Spinal cord (tissue), 10 donors: Measurements from ENCODE around the gene DLD. TPM values are rescaled to one million over a fixed set of nuclear protein-coding genes. Genes with fewer than 3 reads are reported as not detected.
A peak's percentile ranks its signal among the peaks of the same experiment; 100 is the strongest.

Experiments used
- DNase-seq, 6 donors: peaks; one replicate each; pipeline versions ENCODE4 v3.0.0 to v3.0.0-alpha.2; 2013 to 2015; ENCODE audit warnings: low spot score in 6 of 6, low read depth in 4 of 6
- H3K27ac ChIP-seq: one replicate; pipeline ENCODE4 v1.5.1; 2013; ENCODE audit warnings: low read depth, low read length, control low read depth
- H3K27me3 ChIP-seq: one replicate; pipeline ENCODE4 v1.6.1; 2013; ENCODE audit warnings: low read length; ENCODE audit not compliant: control insufficient read depth, insufficient read depth
- H3K36me3 ChIP-seq: one replicate; pipeline ENCODE4 v1.6.1; 2013; ENCODE audit warnings: low read length; ENCODE audit not compliant: control insufficient read depth, insufficient read depth
- H3K4me1 ChIP-seq: one replicate; pipeline ENCODE4 v1.6.1; 2013; ENCODE audit warnings: low read length; ENCODE audit not compliant: control insufficient read depth, insufficient read depth
- H3K4me3 ChIP-seq: one replicate; pipeline ENCODE4 v1.5.1; 2013; ENCODE audit warnings: low read depth, low read length, control low read depth
- H3K9me3 ChIP-seq: one replicate; pipeline ENCODE4 v1.6.1; 2013; ENCODE audit warnings: low read length; ENCODE audit not compliant: control insufficient read depth, insufficient read depth
- WGBS: methylation state at CpG from one replicate; pipeline ENCODE4 v1.1.5; 2013; ENCODE audit warnings: missing lambda C conversion rate; ENCODE audit not compliant: insufficient coverage; 5-methylcytosine and 5-hydroxymethylcytosine counted together
- polyA plus RNA-seq, 2 donors: library from polyadenylated mRNA; unstranded; fragments of 120-200 nt; gene quantifications; one replicate each; pipeline ENCODE4 v1.2.1, GENCODE V29; 2013; ENCODE audit not compliant: insufficient read length in 2 of 2
- total RNA-seq, 2 donors: library from RNA; depleted of rRNA in 1 of 2; stranded (reverse); fragments of 120-200 nt in 1 of 2; fragments of >200 nt in 1 of 2; gene quantifications; one replicate each; pipeline versions ENCODE4 v1.2.3 to v1.2.4, GENCODE V29; 2013 to 2014
- donor health status: healthy.

The DLD gene
- total and polyA plus RNA-seq, 4 donors = 56.1 to 98.5 (median 88.8) TPM

DNA sequence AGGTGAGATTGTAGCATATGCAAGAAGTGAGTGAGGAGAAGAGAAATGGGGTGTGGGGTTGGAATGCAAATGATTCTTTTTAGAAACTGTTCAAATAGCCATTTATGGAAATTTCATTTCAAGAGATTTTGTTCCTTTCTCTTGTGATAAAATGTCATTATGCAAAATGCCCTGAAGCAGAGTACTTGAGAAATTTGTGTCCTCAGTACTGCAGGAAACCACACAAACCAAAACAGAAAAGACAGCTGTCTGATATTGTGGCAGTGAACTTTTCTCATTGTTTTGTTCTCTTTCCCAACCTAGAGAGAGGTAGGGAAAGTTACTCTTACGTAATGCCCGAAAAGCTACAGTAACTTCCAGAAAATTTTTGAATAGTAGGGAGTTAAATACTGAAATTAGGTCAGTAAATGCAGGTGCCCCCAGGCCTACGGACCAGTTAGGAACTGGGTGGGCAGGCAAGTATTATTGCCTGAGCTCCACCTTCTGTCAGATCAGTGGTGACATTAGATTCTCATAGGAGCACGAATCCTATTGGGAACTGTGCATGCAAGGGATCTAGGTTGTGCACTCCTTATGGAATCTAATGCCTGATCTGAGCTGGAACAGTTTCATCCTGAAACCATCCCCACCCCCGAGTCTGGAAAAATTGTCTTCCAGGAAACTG lies 34.0 kb downstream of the DLD start:
- Histone ChIP-seq H3K27me3 (no peaks in the 10 kb centered on the region), H3K27ac (peak overlapping the region; percentile 48), H3K9me3 (no peaks in the 10 kb centered on the region), H3K4me3 (no peak overlapping the region), H3K4me1 (no peaks in the 10 kb centered on the region), H3K36me3 (peaks cover 6% of the 10 kb centered on the region)
- WGBS = 75% methylated on average over 2 of the region's 5 CpGs
- DNase-seq = no peak

DNA sequence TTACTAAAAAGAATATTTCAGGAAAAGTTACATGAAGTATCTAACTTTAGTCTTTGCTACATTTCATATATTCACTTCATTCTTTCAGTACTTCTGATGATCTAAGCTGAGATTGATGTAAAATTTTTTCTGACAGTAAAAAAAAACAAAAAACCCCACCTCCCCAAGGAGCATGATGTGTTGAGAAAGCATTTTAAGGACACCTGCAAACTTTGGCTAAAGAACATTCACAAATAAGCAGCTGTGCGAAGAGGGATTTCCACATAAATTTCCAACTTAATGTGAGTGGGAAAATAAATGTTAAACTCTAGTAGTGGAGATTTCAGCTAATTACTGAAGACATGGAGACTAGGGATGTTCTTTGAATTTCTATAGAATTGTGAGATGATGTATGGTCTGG lies 35.5 kb downstream of the DLD start:
- Histone ChIP-seq H3K27me3 (no peaks in the 10 kb centered on the region), H3K4me1 (no peaks in the 10 kb centered on the region), H3K27ac (no peak overlapping the region), H3K4me3 (no peak overlapping the region), H3K36me3 (peaks cover 6% of the 10 kb centered on the region), H3K9me3 (no peaks in the 10 kb centered on the region)
- DNase-seq = no peak
- no CpG with 5 or more reads among the region's 1 CpG for WGBS

DNA sequence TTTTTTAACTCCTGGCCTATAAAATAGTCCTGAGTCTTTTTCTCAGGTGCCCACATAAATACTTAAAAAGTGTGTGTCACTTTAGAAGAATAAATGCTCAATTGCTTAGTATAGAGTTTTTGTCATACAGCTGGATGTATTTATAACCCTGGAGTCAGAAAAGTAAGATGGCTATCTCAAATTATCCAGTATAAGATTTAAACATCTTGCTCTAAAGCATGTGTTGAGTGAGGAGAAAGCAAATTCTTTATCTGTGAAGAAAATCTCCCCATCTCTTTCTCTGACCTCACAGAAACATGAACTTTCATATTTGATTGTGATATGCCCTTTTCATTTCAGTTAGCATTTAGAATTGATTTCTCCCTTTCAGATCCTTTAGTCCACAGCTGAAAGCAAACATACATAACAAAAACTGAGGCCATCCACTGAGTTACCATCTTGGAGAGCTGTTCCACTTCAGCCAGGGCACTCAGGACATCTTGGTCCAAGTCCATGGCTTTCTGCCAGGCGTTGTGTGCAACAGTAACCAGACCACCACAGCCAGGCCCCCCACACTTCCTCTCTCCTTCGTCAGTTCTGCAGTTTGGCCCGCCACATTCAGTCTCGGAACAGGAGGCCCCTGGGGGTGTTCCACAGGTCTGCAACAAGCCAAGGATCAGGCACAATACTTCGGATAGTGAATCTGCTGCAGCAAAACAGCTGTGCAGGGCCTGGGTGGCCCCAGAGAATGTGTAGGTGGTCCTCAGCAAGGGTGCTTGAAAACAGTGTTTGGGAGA lies 40.9 kb downstream of the DLD start:
- DNase-seq = no peak
- H3K4me1 ChIP-seq = peaks cover 4% of the 10 kb centered on the region
- no peaks in the 10 kb centered on the region for H3K9me3 ChIP-seq
- H3K4me3 ChIP-seq = no peak overlapping the region
- H3K27me3 ChIP-seq = no peaks in the 10 kb centered on the region
- peaks cover 11% of the 10 kb centered on the region for H3K36me3 ChIP-seq
- WGBS = 42% methylated on average over 5 of the region's 5 CpGs
- H3K27ac ChIP-seq = peak overlapping the region; percentile 47

DNA sequence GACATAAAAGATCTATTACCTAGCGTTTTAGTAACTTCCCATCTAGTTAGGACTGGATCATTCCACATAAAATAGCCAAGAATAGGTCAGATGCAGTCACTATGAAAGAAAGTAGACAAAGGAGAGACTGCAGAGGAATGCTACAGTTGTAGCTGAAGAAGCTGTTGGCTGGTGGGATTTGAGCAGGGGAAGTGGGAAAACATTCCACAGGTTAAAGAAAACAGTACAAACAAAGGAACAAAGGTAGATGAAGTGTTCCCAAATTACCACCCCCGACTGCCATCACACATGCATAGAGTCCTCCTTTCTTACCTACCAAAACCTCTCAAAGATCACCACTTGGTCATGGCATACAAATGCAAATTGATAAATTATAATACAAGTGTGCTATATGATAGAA lies 41.8 kb downstream of the DLD start:
- no peaks in the 10 kb centered on the region for H3K9me3 ChIP-seq
- H3K4me3 ChIP-seq = no peak overlapping the region
- H3K4me1 ChIP-seq = peaks cover 4% of the 10 kb centered on the region
- no CpG with 5 or more reads among the region's 2 CpGs for WGBS
- peak overlapping the region; percentile 50 for H3K27ac ChIP-seq
- H3K36me3 ChIP-seq = peaks cover 11% of the 10 kb centered on the region
- no peaks in the 10 kb centered on the region for H3K27me3 ChIP-seq
- DNase-seq = no peak

DNA sequence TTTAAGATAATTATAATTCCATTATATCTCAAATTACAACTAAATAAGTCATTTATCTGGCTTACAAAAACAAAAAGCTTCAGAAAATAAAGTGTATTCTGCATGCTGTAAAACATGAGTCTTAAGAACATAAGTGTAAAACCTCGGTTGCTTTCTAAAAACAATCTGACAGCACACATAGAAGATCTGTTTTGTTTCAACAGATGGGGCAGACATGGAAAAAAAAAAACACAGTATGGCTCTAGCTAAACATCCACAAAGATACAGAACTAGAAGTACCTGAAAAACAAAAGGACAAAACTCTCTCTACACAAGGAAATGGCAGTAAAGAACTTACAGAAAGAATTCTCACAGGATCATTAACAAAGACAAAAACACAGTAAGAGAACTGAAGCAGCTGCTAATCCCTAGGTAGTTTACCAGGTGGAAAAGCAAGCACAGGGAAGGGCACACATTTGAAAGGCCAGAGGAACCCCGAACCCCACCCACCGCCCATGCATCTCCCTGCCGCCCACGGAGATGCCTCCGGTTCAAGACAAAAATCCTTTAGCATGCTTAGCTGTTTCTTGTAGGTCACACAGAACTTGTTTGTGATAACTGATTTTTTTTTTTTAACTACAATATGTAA lies 42.5 kb downstream of the DLD start:
- peak overlapping the region; percentile 50 for H3K27ac ChIP-seq
- H3K4me3 ChIP-seq = no peak overlapping the region
- H3K27me3 ChIP-seq = no peaks in the 10 kb centered on the region
- 20% methylated on average over 1 of the region's 6 CpGs for WGBS
- peak in 1 of 6 donors; percentile 65 for DNase-seq
- peaks cover 4% of the 10 kb centered on the region for H3K4me1 ChIP-seq
- H3K9me3 ChIP-seq = no peaks in the 10 kb centered on the region
- H3K36me3 ChIP-seq = peaks cover 8% of the 10 kb centered on the region

DNA sequence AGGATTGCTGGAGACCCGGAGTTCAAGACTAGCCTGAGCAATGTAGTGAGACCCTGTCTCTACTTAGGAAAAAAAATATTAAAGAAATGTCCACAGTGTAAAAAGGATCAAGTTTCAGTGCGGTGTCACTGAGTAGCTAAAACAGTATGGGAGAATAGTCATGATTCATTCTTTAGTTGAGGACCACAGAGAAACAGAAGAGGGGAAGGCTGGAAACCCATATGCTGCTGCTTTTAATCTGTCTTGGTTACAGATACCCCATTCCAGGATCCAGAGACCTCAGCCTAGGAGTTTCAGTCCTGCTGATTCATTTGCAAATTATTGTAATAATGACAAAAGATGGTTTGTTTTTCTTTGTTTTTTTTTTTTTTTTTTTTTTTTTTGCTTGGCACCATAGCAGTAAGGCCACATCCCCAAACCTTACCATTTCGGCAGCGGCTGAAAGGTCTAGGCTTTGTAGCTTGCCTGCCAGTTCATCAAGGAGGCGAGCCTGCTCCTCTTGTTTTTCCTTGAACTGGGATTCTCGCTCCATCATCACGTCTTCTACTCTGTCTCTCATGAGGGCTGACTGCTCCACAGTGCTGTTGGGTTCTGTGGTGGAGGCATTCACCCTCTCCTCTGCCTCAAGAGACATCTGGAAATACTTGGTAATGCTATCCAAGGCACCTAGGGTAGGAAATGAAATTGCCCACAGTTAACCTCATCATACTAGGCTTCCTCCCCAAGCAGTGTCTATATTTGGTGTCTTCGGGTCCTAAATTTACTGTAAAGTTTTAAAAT lies 44.2 kb downstream of the DLD start:
- H3K4me3 ChIP-seq = no peak overlapping the region
- peak overlapping the region; percentile 15 for H3K27ac ChIP-seq
- no peak for DNase-seq
- H3K4me1 ChIP-seq = peaks cover 4% of the 10 kb centered on the region
- peaks cover 10% of the 10 kb centered on the region for H3K36me3 ChIP-seq
- 80% methylated on average over 5 of the region's 8 CpGs for WGBS
- H3K27me3 ChIP-seq = no peaks in the 10 kb centered on the region
- no peaks in the 10 kb centered on the region for H3K9me3 ChIP-seq

DNA sequence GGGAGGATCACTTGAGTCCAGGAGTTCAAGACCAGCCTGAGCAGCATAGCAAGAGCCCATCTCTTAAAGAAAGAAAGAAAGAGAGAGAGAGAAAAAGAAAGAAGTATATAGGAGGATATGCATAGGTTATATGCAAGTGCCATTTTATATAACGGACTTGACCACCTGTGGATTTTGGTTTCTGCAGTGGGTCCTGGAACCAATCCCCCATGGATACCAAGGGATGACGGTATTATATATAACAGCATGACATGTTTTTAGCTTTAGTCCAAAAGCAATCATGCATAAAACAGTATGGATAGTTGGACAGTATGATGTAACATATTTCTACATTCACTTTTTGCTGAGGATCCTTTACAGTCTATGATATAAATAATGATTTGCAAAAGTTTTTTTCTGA lies 45.3 kb downstream of the DLD start:
- H3K27ac ChIP-seq = no peak overlapping the region
- H3K27me3 ChIP-seq = no peaks in the 10 kb centered on the region
- DNase-seq = no peak
- H3K9me3 ChIP-seq = no peaks in the 10 kb centered on the region
- 100% methylated on average over 1 of the region's 2 CpGs for WGBS
- peaks cover 10% of the 10 kb centered on the region for H3K36me3 ChIP-seq
- no peak overlapping the region for H3K4me3 ChIP-seq
- peaks cover 4% of the 10 kb centered on the region for H3K4me1 ChIP-seq

DNA sequence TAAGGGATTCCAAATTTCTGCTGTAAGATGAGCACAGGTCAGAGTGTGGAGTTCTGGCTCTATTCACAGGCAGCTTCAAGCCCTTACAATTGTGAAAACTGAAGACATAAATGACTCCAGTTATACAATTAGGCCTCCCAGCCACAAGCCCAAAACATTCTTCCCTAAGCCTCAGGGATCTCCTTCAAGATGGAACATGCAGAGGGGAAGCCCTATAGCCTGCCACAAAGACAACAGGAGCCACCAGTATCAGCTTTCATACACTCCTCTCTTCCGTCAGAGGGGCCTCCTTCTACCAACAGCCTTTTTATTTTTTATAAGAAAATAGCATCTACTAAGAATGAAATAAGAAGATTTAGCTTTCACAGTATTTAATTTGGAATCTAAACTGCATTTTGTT lies 46.5 kb downstream of the DLD start:
- peak overlapping the region; percentile 42 for H3K27ac ChIP-seq
- H3K36me3 ChIP-seq = peaks cover 6% of the 10 kb centered on the region
- no peaks in the 10 kb centered on the region for H3K4me1 ChIP-seq
- no CpG with 5 or more reads among the region's 1 CpG for WGBS
- no peaks in the 10 kb centered on the region for H3K27me3 ChIP-seq
- DNase-seq = no peak
- H3K9me3 ChIP-seq = no peaks in the 10 kb centered on the region
- no peak overlapping the region for H3K4me3 ChIP-seq

DNA sequence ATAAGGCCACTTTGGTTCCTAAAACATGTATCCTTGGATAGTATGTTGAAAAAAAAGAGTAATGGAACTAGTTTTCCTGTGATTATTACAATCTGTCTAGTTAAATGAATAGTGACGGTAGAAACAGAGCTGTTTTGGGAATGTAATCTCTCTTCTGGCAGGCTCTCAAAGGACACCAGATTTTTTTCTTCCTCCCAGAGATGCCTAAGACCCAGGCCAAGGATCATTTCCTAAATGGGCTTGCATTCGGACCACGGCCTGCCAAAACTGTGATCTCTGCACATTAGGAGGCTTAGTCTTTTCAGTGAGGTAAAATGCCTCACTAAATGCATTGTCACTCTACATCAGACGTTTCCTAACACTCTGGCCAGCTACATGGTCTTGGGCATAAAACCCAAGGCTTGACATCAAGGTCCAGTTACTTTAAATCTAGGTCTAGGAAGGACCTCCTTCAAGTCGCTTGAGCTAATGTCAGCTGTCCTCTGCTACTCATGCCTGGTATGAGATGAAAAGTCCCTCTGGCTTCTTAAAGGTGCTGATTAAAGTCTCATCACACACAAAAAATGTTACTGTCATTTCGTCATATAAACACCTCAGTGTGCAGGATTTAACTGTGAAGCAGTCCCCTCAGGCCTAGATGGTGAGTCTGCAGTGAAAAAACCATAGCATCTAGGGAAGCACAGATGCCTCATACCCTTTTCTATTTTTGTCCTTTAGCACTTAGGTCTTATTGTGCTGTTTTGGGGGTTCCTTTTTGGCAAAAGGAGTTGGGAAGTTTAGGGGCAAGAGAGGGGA lies 47.7 kb downstream of the DLD start:
- peak overlapping the region; percentile 42 for H3K27ac ChIP-seq
- WGBS = 45% methylated on average over 4 of the region's 6 CpGs

More for the DNA sequence above, 47.7 kb downstream of the DLD start:
- no peaks in the 10 kb centered on the region for H3K4me1 ChIP-seq
- peaks cover 6% of the 10 kb centered on the region for H3K36me3 ChIP-seq
- no peaks in the 10 kb centered on the region for H3K9me3 ChIP-seq
- DNase-seq = peak in 1 of 6 donors; percentile 55
- no peak overlapping the region for H3K4me3 ChIP-seq
- H3K27me3 ChIP-seq = no peaks in the 10 kb centered on the region
